Suprapubic skin (tissue), 4 donors: ENCODE results near the gene CABLES2. TPM values are rescaled to one million over a fixed set of nuclear protein-coding genes. Genes with fewer than 3 reads are reported as not detected.
"Not testable (repeated sequence)": the region's sequence is repeated elsewhere in the genome, so short reads cannot be mapped to it uniquely, and the experiment has no call there.

Experiments
- DNase-seq, 2 donors: peaks; one replicate each; pipeline ENCODE4 v3.0.0-alpha.2; 2019; ENCODE audit warnings: low spot score in 2 of 2
- H3K27ac ChIP-seq: fragments of 200-600 bp; sonication (generic); one replicate; pipeline ENCODE4 v1.5.1; 2019
- H3K27me3 ChIP-seq: fragments of 200-600 bp; sonication (generic); one replicate; pipeline ENCODE4 v1.5.1; 2019
- H3K36me3 ChIP-seq: fragments of 200-600 bp; sonication (generic); one replicate; pipeline ENCODE4 v1.5.1; 2019
- H3K4me1 ChIP-seq: fragments of 200-600 bp; sonication (generic); one replicate; pipeline ENCODE4 v1.5.1; 2019
- H3K4me3 ChIP-seq: fragments of 200-600 bp; sonication (generic); one replicate; pipeline ENCODE4 v1.5.1; 2019; ENCODE audit warnings: mild to moderate bottlenecking
- H3K9me3 ChIP-seq: fragments of 200-600 bp; sonication (generic); one replicate; pipeline ENCODE4 v1.5.1; 2019
- EP300 ChIP-seq: sonication (generic); formaldehyde crosslinking; IDR thresholded peaks from one replicate; pipeline ENCODE4 v1.6.1; 2017; ENCODE audit warnings: antibody characterized with exemption
- POLR2A ChIP-seq, 2 donors: fragments of 450-650 bp; IDR thresholded peaks; one replicate each; pipeline ENCODE4 v1.6.1; 2017; ENCODE audit warnings: antibody characterized with exemption in 2 of 2, mild to moderate bottlenecking in 2 of 2, moderate library complexity in 2 of 2
- POLR2AphosphoS5 ChIP-seq, 3 donors: sonication (generic); formaldehyde crosslinking; IDR thresholded peaks; one replicate each; pipeline ENCODE4 v1.6.1; 2017; ENCODE audit warnings: antibody characterized with exemption in 3 of 3
- WGBS: methylation state at CpG from one replicate; pipeline ENCODE4 v1.1.5; 2018; 5-methylcytosine and 5-hydroxymethylcytosine counted together
- total RNA-seq, 4 donors: library from RNA; depleted of rRNA; stranded (reverse); fragments of >200 nt; gene quantifications; one replicate each; pipeline ENCODE4 v1.1.0, GENCODE V29; 2016
- TF ChIP-seq, protein P1 (sequence below), 2 donors: fragments of 200-600 bp in 1 of 2; fragments of 450-650 bp in 1 of 2; sonication (generic) in 1 of 2; IDR thresholded peaks; one replicate each; pipeline ENCODE4 v1.5.1; 2016 to 2019; ENCODE audit warnings: antibody characterized with exemption in 2 of 2, mild to moderate bottlenecking in 1 of 2, moderate library complexity in 1 of 2

The CABLES2 gene
- total RNA-seq, 4 donors from 2014 or later: 3.8 to 7.2 (median 4.5) TPM

DNA sequence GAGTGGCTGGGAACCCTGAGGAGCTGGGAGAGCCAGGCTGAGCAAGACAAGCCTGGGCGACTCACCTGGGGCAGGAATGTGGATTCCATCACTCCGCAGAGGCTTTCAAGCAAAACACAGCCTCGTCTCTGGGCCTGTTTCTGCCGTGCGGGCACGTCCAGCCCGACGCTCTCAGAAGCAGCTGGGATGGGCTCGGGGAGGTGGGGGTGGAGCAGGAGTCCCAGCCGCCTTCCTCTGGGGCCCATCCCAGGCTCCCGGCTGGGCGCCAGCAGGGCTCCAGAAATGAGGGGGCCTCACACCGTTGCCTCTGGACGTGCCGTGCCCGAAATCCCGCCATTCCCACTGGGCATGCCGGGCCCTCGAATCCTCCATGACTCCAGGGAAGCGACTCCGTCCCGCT is 28.9 kb downstream of the CABLES2 start:
- 41% methylated on average over 8 of the region's 22 CpGs for WGBS
- no peak for TF ChIP-seq POLR2AphosphoS5 (IDR thresholded peaks at IDR 0.05)
- no peaks in the 10 kb centered on the region for H3K36me3 ChIP-seq
- no peak for DNase-seq
- peaks cover 74% of the 10 kb centered on the region for H3K4me1 ChIP-seq
- H3K27me3 ChIP-seq: peaks cover 4% of the 10 kb centered on the region
- H3K27ac ChIP-seq: peak overlapping the region; percentile 90
- no peaks in the 10 kb centered on the region for H3K9me3 ChIP-seq
- peak overlapping the region; percentile 11 for H3K4me3 ChIP-seq

DNA sequence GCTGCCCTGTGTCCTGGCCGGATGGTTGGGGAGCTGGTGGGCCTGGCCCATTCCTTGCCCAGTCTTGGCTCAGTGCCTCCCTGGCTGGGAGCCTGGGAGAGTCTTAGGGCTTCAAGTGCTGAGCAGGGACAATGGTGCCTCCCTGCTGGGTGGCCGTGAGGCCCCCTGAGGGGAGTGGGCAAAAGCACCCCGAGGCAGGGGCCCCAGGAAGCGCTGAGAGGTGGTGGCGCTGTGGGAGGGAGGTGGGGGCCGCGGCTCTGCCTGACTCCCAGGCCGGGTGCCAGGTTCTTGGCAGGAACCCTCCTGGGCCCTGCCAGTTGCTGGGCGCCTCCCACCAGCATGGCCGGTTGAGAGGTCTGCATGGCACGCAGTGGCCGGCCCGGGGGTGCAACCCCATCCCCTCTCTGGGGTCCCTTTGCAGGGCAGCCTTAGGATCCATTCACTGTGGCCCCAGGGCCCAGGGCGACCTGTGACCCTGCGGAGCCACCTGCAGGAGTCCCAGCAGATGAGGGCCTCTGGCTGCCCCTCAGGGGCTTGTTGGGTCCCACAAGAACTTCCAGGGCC is 29.4 kb downstream of the CABLES2 start:
- Histone ChIP-seq H3K4me1 (peaks cover 74% of the 10 kb centered on the region), H3K9me3 (no peaks in the 10 kb centered on the region), H3K27me3 (peaks cover 4% of the 10 kb centered on the region), H3K4me3 (peak overlapping the region; percentile 11), H3K27ac (peak overlapping the region; percentile 90), H3K36me3 (no peaks in the 10 kb centered on the region)
- 45% methylated on average over 5 of the region's 15 CpGs for WGBS
- no peak for TF ChIP-seq EP300
- no peak for DNase-seq

DNA sequence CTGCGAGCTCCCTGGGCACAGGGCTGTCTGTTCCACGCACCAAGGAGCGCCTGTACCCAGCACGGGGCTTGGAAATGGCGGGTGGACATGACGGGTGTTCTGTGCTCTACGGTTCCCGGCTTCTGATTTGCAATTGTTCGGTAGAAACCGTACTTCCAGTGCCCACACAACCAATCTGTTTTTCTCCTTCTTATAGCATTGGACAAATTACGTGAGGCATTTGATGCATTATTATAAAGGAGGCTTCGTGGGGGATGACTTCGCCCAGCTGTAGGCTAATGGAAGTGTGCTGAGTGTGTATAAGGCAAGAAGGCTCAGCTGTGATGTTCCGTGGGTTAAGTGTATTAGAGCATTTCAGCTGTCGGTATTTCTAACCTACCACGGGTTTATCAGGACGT is 30.0 kb downstream of the CABLES2 start:
- Histone ChIP-seq H3K36me3 (no peaks in the 10 kb centered on the region), H3K27ac (peak overlapping the region; percentile 90), H3K9me3 (no peaks in the 10 kb centered on the region), H3K27me3 (peaks cover 8% of the 10 kb centered on the region), H3K4me3 (no peak overlapping the region), H3K4me1 (peaks cover 69% of the 10 kb centered on the region)
- TF ChIP-seq, protein P1, sequence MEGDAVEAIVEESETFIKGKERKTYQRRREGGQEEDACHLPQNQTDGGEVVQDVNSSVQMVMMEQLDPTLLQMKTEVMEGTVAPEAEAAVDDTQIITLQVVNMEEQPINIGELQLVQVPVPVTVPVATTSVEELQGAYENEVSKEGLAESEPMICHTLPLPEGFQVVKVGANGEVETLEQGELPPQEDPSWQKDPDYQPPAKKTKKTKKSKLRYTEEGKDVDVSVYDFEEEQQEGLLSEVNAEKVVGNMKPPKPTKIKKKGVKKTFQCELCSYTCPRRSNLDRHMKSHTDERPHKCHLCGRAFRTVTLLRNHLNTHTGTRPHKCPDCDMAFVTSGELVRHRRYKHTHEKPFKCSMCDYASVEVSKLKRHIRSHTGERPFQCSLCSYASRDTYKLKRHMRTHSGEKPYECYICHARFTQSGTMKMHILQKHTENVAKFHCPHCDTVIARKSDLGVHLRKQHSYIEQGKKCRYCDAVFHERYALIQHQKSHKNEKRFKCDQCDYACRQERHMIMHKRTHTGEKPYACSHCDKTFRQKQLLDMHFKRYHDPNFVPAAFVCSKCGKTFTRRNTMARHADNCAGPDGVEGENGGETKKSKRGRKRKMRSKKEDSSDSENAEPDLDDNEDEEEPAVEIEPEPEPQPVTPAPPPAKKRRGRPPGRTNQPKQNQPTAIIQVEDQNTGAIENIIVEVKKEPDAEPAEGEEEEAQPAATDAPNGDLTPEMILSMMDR (IDR thresholded peaks at IDR 0.05): no peak
- TF ChIP-seq POLR2A (IDR thresholded peaks at IDR 0.05): no peak
- no peak for TF ChIP-seq EP300
- TF ChIP-seq POLR2AphosphoS5 (IDR thresholded peaks at IDR 0.05): no peak
- 75% methylated on average over 9 of the region's 17 CpGs for WGBS
- no peak for DNase-seq

DNA sequence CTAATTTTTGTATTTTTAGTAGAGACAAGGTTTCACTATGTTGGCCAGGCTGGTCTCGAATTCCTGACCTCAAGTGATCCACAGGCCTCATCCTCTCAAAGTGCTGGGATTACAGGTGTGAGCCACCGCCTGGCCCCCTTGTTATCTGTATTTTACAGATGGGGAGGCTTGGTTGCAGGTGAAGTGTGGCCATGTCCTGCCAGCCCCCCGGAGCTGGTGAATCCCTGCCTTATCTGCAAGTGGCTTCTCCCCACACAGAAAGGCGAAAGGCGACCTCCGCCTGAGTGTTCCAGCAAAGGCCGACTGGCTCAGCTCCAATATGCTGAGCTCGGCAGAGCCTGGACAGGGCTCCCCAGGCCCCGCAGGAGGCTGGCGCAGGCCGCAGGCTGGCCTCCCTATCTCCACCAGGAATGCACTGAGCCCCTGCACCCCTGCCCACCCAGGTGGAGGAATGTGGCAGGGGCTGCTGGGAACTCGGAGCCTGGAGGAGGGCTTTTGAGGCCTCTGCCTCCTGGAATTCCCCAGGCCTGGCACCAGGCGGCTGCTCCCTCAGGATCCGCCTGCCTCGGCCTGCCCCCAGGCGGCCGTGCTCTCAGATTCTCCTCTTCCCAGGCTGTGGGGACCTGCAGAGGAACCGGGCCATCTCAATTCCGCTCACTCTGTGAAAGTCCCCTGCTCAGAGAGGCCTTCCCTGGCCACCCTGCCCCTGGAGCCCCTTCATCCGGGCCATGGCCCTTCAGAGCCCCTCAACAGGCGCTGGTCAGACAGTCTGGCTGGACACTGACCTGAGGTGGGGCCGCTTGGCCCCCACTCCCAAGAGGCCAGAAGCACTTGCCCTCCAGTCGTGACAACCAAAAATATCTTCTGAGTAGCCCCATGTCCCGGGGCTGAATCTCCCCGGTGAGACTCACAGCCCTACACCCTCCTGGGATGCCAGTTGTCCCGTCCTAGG is 30.7 kb downstream of the CABLES2 start:
- TF ChIP-seq, protein P1 (IDR thresholded peaks at IDR 0.05): no peak
- TF ChIP-seq POLR2A (IDR thresholded peaks at IDR 0.05) (no peak), POLR2AphosphoS5 (IDR thresholded peaks at IDR 0.05) (no peak), EP300 (no peak)
- no peaks in the 10 kb centered on the region for H3K36me3 ChIP-seq
- no peaks in the 10 kb centered on the region for H3K9me3 ChIP-seq
- H3K27me3 ChIP-seq: peaks cover 13% of the 10 kb centered on the region
- H3K4me3 ChIP-seq: no peak overlapping the region
- no peak for DNase-seq
- H3K4me1 ChIP-seq: peaks cover 63% of the 10 kb centered on the region
- WGBS: 43% methylated on average over 19 of the region's 26 CpGs
- peak overlapping the region; percentile 90 for H3K27ac ChIP-seq

DNA sequence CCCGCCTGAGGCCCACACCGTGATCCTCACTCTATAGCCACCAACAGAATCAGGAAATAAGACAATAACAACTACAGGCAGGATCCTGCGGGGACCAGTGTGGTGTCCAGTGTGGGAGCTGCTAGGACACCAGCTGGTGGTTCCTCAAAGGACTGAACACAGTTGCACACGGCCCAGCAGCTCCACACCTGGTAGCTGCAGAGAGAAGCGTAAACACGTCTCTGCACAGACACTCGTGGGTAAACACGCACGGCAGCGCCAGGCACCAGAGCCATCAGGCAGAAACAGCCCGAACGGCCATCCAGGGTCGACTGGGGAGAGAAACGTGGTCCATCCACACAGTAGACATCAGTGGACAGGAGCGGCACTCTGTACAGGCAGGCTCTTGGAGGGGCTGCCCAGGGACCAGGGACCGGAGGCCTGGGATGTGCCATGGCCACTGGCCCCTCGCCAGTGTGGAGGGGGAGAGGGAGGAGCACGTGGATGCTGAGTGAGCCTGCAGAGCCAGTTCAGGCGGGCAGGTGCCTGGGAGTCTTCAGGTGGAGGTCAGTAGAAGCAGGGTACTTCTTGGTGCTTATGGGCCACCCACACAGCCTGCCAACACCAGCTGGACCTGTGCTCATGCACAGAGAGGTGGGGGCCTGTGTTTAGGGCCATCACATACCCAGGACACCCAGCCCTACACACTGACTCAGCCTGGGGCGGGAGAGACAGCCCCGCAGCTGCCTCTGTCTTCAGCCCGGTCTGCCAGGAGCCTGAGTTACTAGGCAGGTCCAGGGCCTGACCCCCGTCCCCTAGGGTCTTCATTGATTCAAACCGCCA is 32.5 kb downstream of the CABLES2 start:
- H3K9me3 ChIP-seq: no peaks in the 10 kb centered on the region
- no peaks in the 10 kb centered on the region for H3K36me3 ChIP-seq
- H3K27me3 ChIP-seq: peaks cover 15% of the 10 kb centered on the region
- H3K27ac ChIP-seq: no peak overlapping the region
- DNase-seq: no peak
- 52% methylated on average over 21 of the region's 24 CpGs for WGBS
- TF ChIP-seq EP300: no peak
- TF ChIP-seq, protein P1 (IDR thresholded peaks at IDR 0.05): no peak
- TF ChIP-seq POLR2A (IDR thresholded peaks at IDR 0.05): no peak
- TF ChIP-seq POLR2AphosphoS5 (IDR thresholded peaks at IDR 0.05): no peak
- H3K4me1 ChIP-seq: peaks cover 69% of the 10 kb centered on the region
- no peak overlapping the region for H3K4me3 ChIP-seq

DNA sequence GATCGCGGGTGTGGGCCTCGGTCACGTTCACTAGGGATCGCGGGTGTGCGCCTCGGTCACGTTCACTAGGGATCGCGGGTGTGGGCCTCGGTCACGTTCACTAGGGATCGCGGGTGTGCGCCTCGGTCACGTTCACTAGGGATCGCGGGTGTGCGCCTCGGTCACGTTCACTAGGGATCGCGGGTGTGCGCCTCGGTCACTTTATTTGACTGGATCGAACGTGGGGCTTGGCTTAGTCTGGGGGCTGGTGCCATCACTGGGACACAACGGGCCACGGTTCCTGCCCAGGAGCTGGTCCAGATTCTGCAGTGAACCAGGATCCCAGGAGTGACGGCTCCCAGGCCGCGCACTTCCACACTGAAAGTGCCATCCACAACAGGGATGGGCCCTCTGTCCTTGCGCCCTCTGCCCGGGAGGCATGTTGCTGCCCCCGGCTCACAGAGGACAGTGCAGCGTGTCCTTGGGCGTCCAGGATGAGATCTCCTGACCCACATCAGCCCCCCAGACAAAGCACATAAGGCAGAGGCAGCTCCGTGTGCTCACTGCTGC is 33.4 kb downstream of the CABLES2 start:
- WGBS: 100% methylated on average over 8 of the region's 40 CpGs
- H3K27me3 ChIP-seq: peaks cover 15% of the 10 kb centered on the region
- H3K9me3 ChIP-seq, H3K27ac ChIP-seq, H3K4me3 ChIP-seq, DNase-seq, H3K36me3 ChIP-seq: not testable (repeated sequence)
- peaks cover 69% of the 10 kb centered on the region for H3K4me1 ChIP-seq
